Measurements from ENCODE around the gene ACAP1.

ACAP1 gene, protein sequence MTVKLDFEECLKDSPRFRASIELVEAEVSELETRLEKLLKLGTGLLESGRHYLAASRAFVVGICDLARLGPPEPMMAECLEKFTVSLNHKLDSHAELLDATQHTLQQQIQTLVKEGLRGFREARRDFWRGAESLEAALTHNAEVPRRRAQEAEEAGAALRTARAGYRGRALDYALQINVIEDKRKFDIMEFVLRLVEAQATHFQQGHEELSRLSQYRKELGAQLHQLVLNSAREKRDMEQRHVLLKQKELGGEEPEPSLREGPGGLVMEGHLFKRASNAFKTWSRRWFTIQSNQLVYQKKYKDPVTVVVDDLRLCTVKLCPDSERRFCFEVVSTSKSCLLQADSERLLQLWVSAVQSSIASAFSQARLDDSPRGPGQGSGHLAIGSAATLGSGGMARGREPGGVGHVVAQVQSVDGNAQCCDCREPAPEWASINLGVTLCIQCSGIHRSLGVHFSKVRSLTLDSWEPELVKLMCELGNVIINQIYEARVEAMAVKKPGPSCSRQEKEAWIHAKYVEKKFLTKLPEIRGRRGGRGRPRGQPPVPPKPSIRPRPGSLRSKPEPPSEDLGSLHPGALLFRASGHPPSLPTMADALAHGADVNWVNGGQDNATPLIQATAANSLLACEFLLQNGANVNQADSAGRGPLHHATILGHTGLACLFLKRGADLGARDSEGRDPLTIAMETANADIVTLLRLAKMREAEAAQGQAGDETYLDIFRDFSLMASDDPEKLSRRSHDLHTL

GRCh38 chr17:7336240-7337175 is at the start of gene ACAP1:
Gene ACAP1 (plus strand): TSS chr17:7336529. CDS start chr17:7336735, 206 bp downstream.
- DNase-seq: peak; percentile 96

- no peak for DNase-seq
Observed at GRCh38 chr17:7289256-7290032, 46.9 kb upstream of the ACAP1 start.

DNA sequence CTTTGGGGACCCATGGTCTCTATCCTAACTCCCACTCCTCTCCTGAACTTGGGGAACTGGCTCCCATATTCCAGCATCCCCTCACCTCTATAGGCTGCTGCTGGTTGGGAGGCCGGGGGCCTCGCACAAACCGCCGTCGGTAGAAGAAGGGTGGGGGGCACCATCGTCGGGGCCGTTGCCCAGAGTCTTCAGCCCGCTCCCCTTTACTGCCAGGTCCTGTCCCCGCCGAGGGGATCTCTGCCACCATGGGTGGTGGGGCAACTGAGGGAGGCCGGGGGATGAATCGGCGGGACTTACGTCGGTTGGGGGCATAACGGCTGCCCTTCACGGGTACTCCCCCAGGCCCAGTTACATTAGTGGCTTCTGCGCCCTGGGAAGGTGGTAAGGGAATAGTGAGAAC is 46.2 kb upstream of the ACAP1 start:
- no peak for DNase-seq

DNA sequence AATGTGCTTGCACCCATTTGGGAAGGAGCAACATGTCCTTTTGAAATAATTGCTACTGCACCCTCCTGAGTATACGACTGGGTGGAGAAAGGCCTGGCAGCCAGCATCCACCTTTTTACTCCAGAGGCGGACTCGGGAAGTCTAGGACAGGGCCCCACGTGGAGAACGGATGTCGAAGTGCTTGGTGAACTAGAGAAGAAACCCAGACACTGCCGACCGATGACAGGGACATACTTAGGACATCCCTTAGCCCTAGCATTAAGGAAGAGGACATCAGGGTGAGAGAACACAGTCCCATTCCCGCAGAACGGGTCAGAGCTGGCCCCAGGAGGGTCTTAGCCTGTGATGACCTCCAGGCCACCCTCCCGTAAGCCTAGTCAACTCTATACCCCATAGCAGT is 45.6 kb upstream of the ACAP1 start:
- DNase-seq: no peak

DNA sequence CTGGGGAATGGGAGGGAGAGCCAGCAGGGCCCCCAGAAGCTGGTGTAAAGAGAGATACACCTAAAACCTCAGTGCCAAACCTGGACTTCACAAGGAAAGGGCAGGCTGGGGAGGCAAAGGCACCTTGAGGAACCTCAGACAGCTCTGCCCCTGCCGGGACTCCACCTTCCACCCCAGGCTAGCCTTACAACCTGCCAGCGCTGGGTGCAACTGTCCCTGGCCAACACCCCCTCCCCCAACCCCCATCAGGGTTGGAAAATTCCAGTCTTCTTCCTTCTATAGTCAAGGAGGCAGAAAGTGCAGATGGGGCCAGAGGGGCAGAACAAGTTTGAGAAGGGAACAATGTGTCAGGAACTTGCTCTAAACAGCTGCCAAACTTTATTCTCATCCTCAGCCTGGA is 44.1 kb upstream of the ACAP1 start:
- no peak for DNase-seq

- no peak for DNase-seq
Observed at GRCh38 chr17:7292729-7293128, 43.6 kb upstream of the ACAP1 start.

DNA sequence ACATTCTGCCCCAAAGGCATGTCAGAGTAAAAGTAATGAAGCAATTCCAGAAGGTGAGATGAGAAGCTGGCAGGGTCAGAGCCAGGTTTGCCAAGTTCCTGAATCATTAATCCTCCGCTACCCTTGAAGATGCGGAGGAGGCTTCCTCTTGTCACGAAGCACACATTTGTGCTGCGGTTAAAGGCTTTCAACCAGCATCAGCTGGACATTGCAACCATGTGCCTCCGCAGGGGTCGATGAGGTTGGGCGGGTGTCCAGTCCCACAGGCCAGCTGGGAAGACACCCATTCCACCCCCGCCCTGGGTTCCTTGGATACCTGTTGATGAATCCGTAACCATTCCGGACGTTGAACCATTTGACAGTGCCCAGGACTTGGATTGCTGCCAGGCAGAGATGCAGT is 43.2 kb upstream of the ACAP1 start:
- DNase-seq: no peak

GRCh38 chr17:7293816-7294613 is 42.3 kb upstream of the ACAP1 start:
- peak; percentile 48 for DNase-seq

GRCh38 chr17:7294614-7295153 is 41.6 kb upstream of the ACAP1 start, which contains the start of gene YBX2:
Gene YBX2 (minus strand): TSS chr17:7294639. CDS start chr17:7294500, 139 bp downstream.
- DNase-seq: peak; percentile 82

DNA sequence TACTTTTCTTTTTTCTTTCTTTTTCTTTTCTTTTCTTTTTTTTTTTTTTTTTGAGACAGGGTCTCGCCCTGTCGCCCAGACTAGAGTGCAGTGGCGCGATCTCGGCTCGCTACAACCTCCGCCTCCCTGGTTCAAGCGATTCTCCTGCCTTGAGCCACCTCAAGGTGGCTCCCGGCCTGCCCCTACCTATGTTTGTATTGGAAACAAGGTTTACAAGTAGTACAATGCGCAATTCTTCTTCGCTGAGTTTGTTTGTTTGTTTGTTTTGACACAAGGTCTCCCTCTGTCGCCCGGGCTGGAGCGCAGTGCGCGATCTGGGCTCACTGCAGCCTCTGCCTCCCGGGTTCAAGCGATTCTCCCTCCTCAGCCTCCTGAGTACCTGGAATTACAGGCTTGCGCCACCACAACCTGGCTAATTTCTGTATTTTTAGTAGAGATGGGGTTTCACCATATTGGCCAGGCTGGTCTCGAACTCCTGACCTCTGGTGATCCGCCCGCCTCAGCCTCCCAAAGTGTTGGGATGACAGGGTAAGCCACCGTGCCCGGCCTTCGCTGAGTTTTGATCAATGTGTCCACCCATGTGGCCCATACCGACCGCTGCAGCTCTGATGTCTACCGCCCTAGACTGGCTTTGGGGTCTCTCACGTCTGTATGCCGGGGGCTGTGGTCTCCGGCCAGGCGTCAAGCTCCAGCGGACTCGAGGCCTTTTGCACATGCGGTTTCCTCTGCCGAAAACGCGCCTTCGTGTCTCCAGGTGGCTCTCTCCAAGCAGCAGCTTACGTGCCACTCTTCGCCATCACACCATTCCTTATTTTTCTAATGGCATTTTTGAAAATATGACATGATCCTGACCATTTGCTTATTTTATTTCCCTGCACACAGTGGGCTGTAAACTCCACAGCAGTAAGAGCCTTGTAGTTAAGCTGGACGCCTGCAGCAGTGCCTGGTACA is 40.8 kb upstream of the ACAP1 start:
- DNase-seq: no peak

DNA sequence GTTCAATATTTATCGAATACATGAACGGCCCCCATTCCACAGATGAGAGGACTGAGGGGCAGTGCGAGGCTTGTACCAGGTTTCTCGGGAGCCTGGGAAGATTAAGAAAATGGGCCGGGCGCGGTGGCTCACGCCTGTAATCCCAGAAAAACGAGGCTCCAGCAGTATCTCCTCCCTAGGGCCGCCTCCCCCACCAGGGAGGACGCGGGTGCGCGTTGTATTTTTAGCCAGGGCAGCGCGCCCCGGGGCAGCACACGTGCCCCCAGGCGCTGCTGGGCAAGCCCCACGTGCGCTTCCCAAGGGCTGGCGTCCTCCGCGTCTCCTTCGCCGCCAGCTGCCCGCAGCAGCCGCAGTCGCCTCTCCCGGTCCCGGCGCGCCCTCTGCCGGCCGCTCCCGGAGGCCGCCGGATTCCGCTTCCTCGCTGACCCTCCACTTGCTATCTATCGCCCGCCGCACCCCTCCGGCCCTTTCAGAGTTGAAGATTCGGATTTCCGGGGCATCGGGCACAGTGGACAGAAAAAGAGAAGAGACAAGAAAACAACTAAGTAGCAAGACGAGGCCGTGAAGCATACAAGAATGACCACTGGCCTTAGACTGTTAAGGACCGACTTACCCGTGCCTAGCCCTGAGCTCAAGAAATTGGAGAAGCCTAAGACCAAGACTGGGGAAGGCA is 40.0 kb upstream of the ACAP1 start:
- peak; percentile 79 for DNase-seq

DNA sequence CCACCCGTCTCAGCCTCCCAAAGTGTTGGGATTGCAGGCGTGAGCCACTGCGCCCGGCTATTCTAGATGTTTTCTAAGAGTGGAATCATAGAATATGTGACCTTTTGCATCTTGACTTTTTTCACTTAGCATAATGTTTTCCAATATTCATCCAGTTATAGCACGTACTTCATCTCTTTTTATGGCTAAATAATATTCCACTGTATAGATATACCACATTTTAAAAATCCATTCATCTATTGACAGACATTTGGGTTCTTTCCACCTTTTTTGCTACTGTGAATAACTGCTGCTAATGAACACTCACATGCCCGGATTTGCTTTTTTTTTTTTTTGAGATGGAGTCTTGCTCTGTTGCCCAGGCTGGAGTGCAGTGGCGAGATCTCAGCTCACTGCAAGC is 32.1 kb upstream of the ACAP1 start:
- DNase-seq: no peak

DNA sequence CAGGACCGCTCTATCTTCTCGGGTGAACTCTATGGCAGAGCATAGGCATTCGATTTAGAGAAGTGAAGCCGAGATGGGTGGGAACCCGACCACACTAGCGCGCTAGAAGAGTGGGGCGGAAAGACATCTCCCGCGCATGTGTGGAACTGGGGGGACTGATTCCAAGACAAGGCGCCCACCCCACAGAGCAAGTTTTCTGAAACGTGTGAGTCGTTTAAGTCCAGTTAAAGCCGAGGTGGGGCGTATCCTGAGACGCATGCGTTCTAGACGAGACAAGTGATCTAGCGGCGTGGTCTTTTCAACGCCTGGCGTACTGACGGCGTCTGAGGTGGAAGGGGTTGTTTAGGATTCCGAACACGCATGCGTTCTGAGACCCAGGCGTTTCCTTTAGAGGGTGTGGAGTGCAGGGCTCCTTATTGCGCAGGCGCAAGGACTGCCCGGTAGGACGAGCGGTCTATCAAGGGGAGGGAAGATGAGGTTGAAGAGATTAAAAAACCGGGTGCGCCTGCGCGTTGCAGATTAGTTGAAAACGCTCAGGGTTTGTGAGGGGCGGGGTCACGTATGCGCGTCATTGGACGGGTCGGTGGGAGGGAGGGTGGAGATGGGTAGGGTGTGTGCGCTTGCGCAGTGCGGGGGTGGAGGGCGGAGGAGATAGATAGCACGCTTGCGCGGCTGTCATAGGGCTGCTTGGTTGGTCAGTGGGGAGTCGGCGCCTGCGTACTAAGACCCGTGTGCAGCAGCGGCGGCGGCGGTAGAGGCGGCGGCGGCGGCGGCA is 29.2 kb upstream of the ACAP1 start, which contains the start of gene EIF5A:
Gene EIF5A, plus strand, starts transcription at position 718 of the 775 bp plus-strand sequence. CDS start 2,008 bp downstream, outside the sequence.
- DNase-seq: peak; percentile 100

- DNase-seq: peak; percentile 53
Observed at GRCh38 chr17:7307686-7308624, 28.4 kb upstream of the ACAP1 start.

DNA sequence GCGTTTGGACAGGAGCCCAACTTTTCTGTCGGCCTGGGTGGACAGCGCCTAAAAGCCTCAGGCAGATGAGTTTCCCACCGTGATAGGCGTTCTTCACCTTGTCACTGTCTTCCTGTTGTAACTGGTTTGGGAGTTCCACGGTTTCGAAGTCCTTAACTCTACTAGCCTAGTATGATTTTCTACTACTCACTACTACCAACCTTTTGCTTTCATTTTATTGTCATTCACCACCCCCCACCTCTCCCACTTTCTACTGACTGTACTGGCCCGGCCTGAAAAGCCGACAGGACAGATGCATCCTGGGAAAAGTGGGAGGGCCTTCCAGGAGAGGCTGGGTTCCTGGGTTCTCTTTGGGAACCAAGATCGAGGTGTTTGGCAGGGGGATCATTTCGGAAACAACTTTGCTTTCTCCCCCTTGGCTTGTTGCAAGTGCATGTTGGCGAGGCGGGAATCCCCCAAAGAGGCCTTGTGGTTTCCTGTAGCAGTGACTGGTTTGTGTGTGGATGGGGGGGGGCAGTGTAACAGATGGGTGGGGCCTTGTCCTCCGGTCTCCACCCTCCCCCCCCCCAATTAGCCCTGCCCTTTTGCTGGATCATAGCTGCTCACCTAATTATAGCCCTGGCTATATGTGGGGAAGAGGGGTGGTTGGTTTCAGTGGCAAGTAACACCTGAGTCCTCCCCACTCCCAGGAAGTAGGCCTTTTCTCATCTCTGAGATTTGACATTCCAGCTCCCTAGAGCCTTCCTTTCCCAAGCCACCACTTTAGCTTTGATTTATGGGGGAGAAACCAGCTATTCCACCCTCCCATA is 27.5 kb upstream of the ACAP1 start:
- DNase-seq: peak; percentile 88

DNA sequence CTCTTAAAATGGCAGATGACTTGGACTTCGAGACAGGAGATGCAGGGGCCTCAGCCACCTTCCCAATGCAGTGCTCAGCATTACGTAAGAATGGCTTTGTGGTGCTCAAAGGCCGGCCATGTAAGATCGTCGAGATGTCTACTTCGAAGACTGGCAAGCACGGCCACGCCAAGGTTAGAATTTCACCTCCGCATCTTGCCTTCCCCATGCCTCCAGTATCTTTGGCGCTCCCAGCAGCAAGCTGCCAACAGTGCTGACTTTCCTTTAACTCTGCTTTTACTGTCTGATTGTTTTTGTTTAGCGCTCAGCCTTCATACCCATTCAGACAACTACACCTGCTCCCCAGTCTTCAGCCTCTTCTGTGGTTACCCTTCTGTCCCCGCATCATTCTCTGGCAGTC is 26.7 kb upstream of the ACAP1 start:
- DNase-seq: no peak

All from CD4-positive, alpha-beta T cell treated with Interleukin-17A for 4 hours (primary cell).